IMR-90 (cell line): ENCODE results near the gene PARD3. TPM values are rescaled to one million over a fixed set of nuclear protein-coding genes. Genes with fewer than 3 reads are reported as not detected.
A peak's percentile ranks its signal among the peaks of the same experiment; 100 is the strongest.

Source experiments
- ATAC-seq: fragments of 200-7000 bp; cut with Tn5 transposase; 2 replicates; pipeline ENCODE4 v1.9.1; 2020; ENCODE audit warnings: low read depth, mild to moderate bottlenecking, moderate library complexity
- BruUV-seq: library from RNA; stranded (reverse); fragments of 400-500 nt; replicated peaks from 2 replicates; lab custom pipeline; 2021; lab: Mats Ljungman, UMichigan
- CTCF ChIA-PET: fragments of 300-600 bp; formaldehyde crosslinking; extraction: SDS; loops from one replicate; lab custom pipeline; 2021; ENCODE audit warnings: antibody characterized with exemption; lab: Yijun Ruan, JAX
- POLR2A ChIA-PET: fragments of 300-600 bp; sonication (Branson Sonifier 250); formaldehyde crosslinking; loops from one replicate; lab custom pipeline; 2022; ENCODE audit warnings: antibody characterized with exemption; ENCODE audit not compliant: unreplicated experiment; lab: Charles Lee
- DNase-seq: peaks from one replicate; pipeline ENCODE4 v3.0.0; 2013
- H2AFZ ChIP-seq: replicated peaks from 2 replicates; pipeline ENCODE3; 2013; ENCODE audit warnings: low read length, mild to moderate bottlenecking; ENCODE audit not compliant: poor library complexity
- H2AK5ac ChIP-seq: 2 replicates; pipeline ENCODE4 v1.6.1; 2013; ENCODE audit warnings: low read depth, low read length, inconsistent platforms
- H2AK9ac ChIP-seq: replicated peaks from 2 replicates; pipeline ENCODE3; 2013; ENCODE audit warnings: mild to moderate bottlenecking, low read depth, low read length, moderate library complexity; ENCODE audit not compliant: poor library complexity
- H2BK120ac ChIP-seq: 2 replicates; pipeline ENCODE4 v1.6.1; 2013; ENCODE audit warnings: low read depth, low read length, inconsistent platforms
- H2BK15ac ChIP-seq: 3 replicates; pipeline ENCODE4 v1.6.1; 2013; ENCODE audit warnings: low read depth, low read length, inconsistent platforms
- H2BK20ac ChIP-seq: 2 replicates; pipeline ENCODE4 v1.6.1; 2013; ENCODE audit warnings: low read depth, mild to moderate bottlenecking, inconsistent platforms, low read length, moderate library complexity
- H2BK5ac ChIP-seq: 2 replicates; pipeline ENCODE4 v1.6.1; 2013; ENCODE audit warnings: mild to moderate bottlenecking, low read depth, low read length, inconsistent platforms; ENCODE audit not compliant: poor library complexity, severe bottlenecking
- H3K14ac ChIP-seq: replicated peaks from 2 replicates; pipeline ENCODE4 v1.6.1; 2013; ENCODE audit warnings: low read depth, low read length, inconsistent platforms
- H3K18ac ChIP-seq: 2 replicates; pipeline ENCODE4 v1.6.1; 2013; ENCODE audit warnings: low read depth, low read length, control low read depth
- H3K23ac ChIP-seq: 2 replicates; pipeline ENCODE4 v1.6.1; 2013; ENCODE audit warnings: low read depth, low read length, inconsistent platforms
- H3K27ac ChIP-seq: 2 replicates; pipeline ENCODE4 v1.5.1; 2013; ENCODE audit warnings: mild to moderate bottlenecking, control low read depth, low read length; ENCODE audit not compliant: insufficient read depth
- H3K27me3 ChIP-seq: 2 replicates; pipeline ENCODE4 v1.6.1; 2013; ENCODE audit warnings: low read length; ENCODE audit not compliant: control insufficient read depth, insufficient read depth
- H3K36me3 ChIP-seq: 2 replicates; pipeline ENCODE4 v1.6.1; 2013; ENCODE audit warnings: low read length, mixed read lengths; ENCODE audit not compliant: control insufficient read depth, insufficient read depth
- H3K4ac ChIP-seq: 2 replicates; pipeline ENCODE4 v1.6.1; 2013; ENCODE audit warnings: low read depth, low read length, inconsistent platforms
- H3K4me1 ChIP-seq: 2 replicates; pipeline ENCODE4 v1.6.1; 2013; ENCODE audit warnings: low read length, mixed read lengths; ENCODE audit not compliant: control insufficient read depth, insufficient read depth
- H3K4me2 ChIP-seq: 2 replicates; pipeline ENCODE4 v1.6.1; 2013; ENCODE audit warnings: low read depth, mild to moderate bottlenecking, control low read depth, low read length, moderate library complexity
- H3K4me3 ChIP-seq: 2 replicates; pipeline ENCODE4 v1.5.1; 2013; ENCODE audit warnings: low read depth, mild to moderate bottlenecking, control low read depth, low read length, moderate library complexity; ENCODE audit not compliant: insufficient read depth
- H3K56ac ChIP-seq: 2 replicates; pipeline ENCODE4 v1.6.1; 2013; ENCODE audit warnings: low read length, inconsistent platforms; ENCODE audit not compliant: insufficient read depth; ENCODE audit errors: extremely low read depth
- H3K79me1 ChIP-seq, 2 experiments: 2 replicates each; pipeline ENCODE4 v1.6.1; 2013; ENCODE audit warnings: low read length in 2 of 2, inconsistent platforms in 1 of 2, low read depth in 1 of 2
- H3K9ac ChIP-seq: 2 replicates; pipeline ENCODE4 v1.6.1; 2013; ENCODE audit warnings: low read depth, low read length, control low read depth
- H3K9me1 ChIP-seq: 2 replicates; pipeline ENCODE4 v1.6.1; 2013; ENCODE audit warnings: low read length, inconsistent platforms; ENCODE audit not compliant: insufficient read depth
- H3K9me3 ChIP-seq: 2 replicates; pipeline ENCODE4 v1.6.1; 2013; ENCODE audit warnings: low read length; ENCODE audit not compliant: control insufficient read depth, insufficient read depth
- H4K20me1 ChIP-seq: 2 replicates; pipeline ENCODE4 v1.6.1; 2013; ENCODE audit warnings: low read length, inconsistent platforms; ENCODE audit not compliant: insufficient read depth
- H4K5ac ChIP-seq: 2 replicates; pipeline ENCODE4 v1.6.1; 2013; ENCODE audit warnings: mild to moderate bottlenecking, low read depth, low read length, control low read depth
- H4K8ac ChIP-seq, 2 experiments: 2 replicates each; pipeline ENCODE4 v1.6.1; 2013; ENCODE audit warnings: low read depth in 2 of 2, low read length in 2 of 2, control low read depth in 1 of 2, inconsistent platforms in 1 of 2
- H4K91ac ChIP-seq: 2 replicates; pipeline ENCODE4 v1.6.1; 2013; ENCODE audit warnings: low read depth, low read length, inconsistent platforms; ENCODE audit not compliant: insufficient read depth
- CEBPB ChIP-seq: IDR thresholded peaks from 2 replicates; pipeline ENCODE4 v1.6.1; 2012; ENCODE audit warnings: low read depth, low read length, improper control_type of control experiment
- FOS ChIP-seq: fragments of 150-350 bp; IDR thresholded peaks from 2 replicates; pipeline ENCODE4 v1.6.1; 2016; ENCODE audit warnings: low read depth, low read length
- MAFK ChIP-seq: IDR thresholded peaks from 2 replicates; pipeline ENCODE4 v1.6.1; 2012; ENCODE audit warnings: low read depth, low read length, improper control_type of control experiment
- MAZ ChIP-seq: IDR thresholded peaks from 2 replicates; pipeline ENCODE4 v1.6.1; 2012; ENCODE audit warnings: low read depth, mild to moderate bottlenecking, low read length, improper control_type of control experiment, moderate library complexity, borderline replicate concordance
- POLR2A ChIP-seq: IDR thresholded peaks from 2 replicates; pipeline ENCODE4 v1.6.1; 2012; ENCODE audit warnings: mild to moderate bottlenecking, low read depth, low read length
- RAD21 ChIP-seq: IDR thresholded peaks from 2 replicates; pipeline ENCODE4 v1.6.1; 2012; ENCODE audit warnings: low read length, improper control_type of control experiment
- RFX5 ChIP-seq: IDR thresholded peaks from 2 replicates; pipeline ENCODE4 v1.8.0; 2012; ENCODE audit warnings: low read depth, mild to moderate bottlenecking, low read length, moderate library complexity
- SMC3 ChIP-seq: fragments of 150-350 bp; IDR thresholded peaks from 2 replicates; pipeline ENCODE4 v1.6.1; 2016; ENCODE audit warnings: low read depth, mild to moderate bottlenecking, antibody characterized with exemption, low read length, moderate library complexity
- WGBS, 2 experiments: methylation state at CpG; one replicate each; pipeline versions ENCODE4 v1.1.5 to v1.1.7; 2013; ENCODE audit warnings: missing lambda C conversion rate in 2 of 2; ENCODE audit not compliant: insufficient read length in 1 of 2; ENCODE audit errors: extremely low coverage in 2 of 2; 5-methylcytosine and 5-hydroxymethylcytosine counted together
- dilution Hi-C: fragments of 300-500 bp; cut with HindIII; formaldehyde crosslinking; loops from one replicate; pipeline ENCODE4 v1.14.3; 2018; ENCODE audit warnings: low sequenced_read_pairs; ENCODE audit not compliant: unreplicated experiment
- in situ Hi-C: fragments of 300-500 bp; cut with MboI; formaldehyde crosslinking; loops from 3 replicates; pipeline ENCODE4 v1.14.3; 2019; ENCODE audit warnings: low sequenced_read_pairs, inconsistent platforms, mixed read lengths
- intact Hi-C: fragments of 100-400 bp; cut with micrococcal nuclease; formaldehyde crosslinking; loops from 2 replicates; pipeline ENCODE4 v1.10.0; 2022
- polyA plus RNA-seq, 3 experiments: library from polyadenylated mRNA; depleted of rRNA; stranded (reverse); fragments of >200 nt; gene quantifications; 2 replicates each; pipeline ENCODE4 v1.2.3, GENCODE V29; 2012; ENCODE audit warnings: low replicate concordance in 1 of 3
- total RNA-seq: library from RNA; depleted of rRNA; stranded (reverse); fragments of >200 nt; gene quantifications from 2 replicates; pipeline ENCODE4 v1.2.3, GENCODE V29; 2012

PARD3 gene
- total and polyA plus RNA-seq, 2 of the 4 experiments (the other 2 are of a cell fraction), result 14.6 to 37.5 TPM

- Histone ChIP-seq H2BK15ac (no peak overlapping the region), H3K9ac (no peak overlapping the region), H4K20me1 (peaks cover 6% of the 10 kb centered on the region; the same call in 1 of the 2 replicates), H3K36me3 (no peaks in the 10 kb centered on the region), H3K18ac (no peak overlapping the region), H3K14ac (no peak overlapping the region), H4K91ac (no peak overlapping the region), H3K27ac (no peak overlapping the region), H3K4me1 (peaks cover 5% of the 10 kb centered on the region), H2AK5ac (no peak overlapping the region), H3K9me1 (0 out of 2 replicates have a peak, but pooled peaks cover 3% of the 10 kb centered on the region), H3K79me1 (peaks cover 21 to 67% of the 10 kb centered on the region in 2 experiments), H3K4me2 (no peak overlapping the region), H4K8ac (no peak overlapping the region), H2BK120ac (no peak overlapping the region), H3K27me3 (no peaks in the 10 kb centered on the region), H3K4me3 (no peak overlapping the region), H2BK20ac (no peak overlapping the region), H3K23ac (no peak overlapping the region), H3K9me3 (no peaks in the 10 kb centered on the region), H2AK9ac (no peak overlapping the region), H4K5ac (no peak overlapping the region), H3K4ac (no peak overlapping the region), H2BK5ac (no peak overlapping the region), H3K56ac (no peak overlapping the region), H2AFZ (no peak overlapping the region)
- BruUV-seq, result no TSS peak
- dilution Hi-C loops, result no loop called here
- TF ChIP-seq POLR2A (no peak), CEBPB (no peak), SMC3 (no peak), RFX5 (no peak), RAD21 (no peak), FOS (no peak), MAFK (no peak), MAZ (no peak)
- in situ Hi-C loops, result no loop called here
- no peak for ATAC-seq
- CTCF ChIA-PET, result no interaction called here
- intact Hi-C loops, result no loop called here
- no CpG with 5 or more reads among the region's 1 CpG for WGBS, 2 experiments
- POLR2A ChIA-PET, result no interaction called here
- DNase-seq, result peak; percentile 24
Observed at GRCh38 chr10:34760606-34761005, 54.5 kb downstream of the PARD3 start.
